CD4-positive, alpha-beta T cell treated with Interleukin-4 for 1 hour (primary cell): ENCODE data around the gene MCC.

Experiments used
- DNase-seq, 2 donors: peaks; one replicate each; pipeline ENCODE4 v3.0.0-alpha.2; 2020 to 2022

The MCC gene

GRCh38 chr5:113000466-113000865 is 487.8 kb downstream of the MCC start:
- DNase-seq: no peak

DNA sequence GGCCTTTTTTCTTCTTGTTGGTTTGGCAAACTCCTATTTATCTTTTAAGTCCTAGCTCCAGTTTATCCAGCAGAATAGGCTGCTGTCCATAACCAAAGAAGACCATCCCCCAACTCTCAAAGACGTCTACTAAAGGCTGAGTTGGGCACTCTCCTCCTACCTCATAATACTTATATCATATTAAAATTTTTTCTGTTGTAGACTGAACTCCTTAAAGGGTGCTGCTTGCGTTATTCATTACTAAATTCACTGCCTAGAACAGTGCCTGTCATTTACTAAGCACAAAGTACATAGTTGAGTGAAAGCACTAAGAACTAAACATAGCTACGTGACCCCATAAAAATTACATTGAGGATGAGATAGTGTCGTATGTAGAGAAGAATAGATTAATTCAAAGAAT is 490.0 kb downstream of the MCC start:
- no peak for DNase-seq

DNA sequence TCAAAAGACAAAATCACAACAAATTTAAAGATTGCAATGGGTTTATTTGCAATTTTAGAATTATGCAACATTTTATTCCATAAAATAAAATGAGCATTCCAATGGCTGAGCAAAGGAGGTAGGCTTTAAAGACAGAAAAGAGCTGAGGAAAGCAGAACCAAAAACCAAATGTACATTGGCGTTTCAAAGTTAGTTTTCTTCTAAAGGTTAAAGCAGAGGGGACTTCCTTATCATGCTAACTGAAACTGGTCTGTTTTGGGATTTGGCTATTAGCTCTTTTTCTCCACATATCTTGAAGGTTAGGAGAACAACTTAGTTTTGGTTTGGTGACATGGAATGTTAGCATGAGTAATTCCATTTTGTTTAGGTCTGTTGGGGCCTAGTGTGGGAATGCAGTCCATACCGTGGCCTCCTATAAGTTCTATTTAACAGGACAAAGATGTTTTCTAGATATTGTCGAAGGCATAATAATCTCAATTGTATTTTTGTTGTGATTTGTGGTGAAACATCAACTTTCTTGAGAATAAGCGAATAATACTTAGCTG is 491.4 kb downstream of the MCC start:
- DNase-seq: no peak

- peak; percentile 71 to 81 for DNase-seq
Measured at GRCh38 chr5:112995764-112996618, 492.3 kb downstream of the MCC start.

- DNase-seq: no peak
Measured at GRCh38 chr5:112986224-112986623, 502.0 kb downstream of the MCC start.

DNA sequence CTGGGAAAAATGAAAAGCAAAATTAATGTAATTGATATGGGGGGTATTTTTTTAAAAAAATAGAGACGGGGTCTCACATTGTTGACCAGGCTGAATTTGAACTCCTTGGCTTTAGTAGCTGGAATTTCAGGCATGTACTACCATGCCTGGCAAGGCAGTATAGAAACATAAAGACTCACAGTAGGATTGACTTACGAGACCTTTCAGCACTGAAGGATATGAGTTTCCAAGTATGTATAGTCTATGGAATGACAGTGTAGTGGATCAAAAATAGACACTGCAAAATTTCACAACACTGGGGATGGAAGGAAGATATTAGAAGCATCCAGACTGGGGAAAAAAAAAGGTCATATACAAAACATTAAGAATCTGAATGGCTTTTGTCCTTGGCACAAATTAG is 504.9 kb downstream of the MCC start:
- DNase-seq: no peak

- no peak for DNase-seq
Measured at GRCh38 chr5:112979723-112980122, 508.5 kb downstream of the MCC start.

DNA sequence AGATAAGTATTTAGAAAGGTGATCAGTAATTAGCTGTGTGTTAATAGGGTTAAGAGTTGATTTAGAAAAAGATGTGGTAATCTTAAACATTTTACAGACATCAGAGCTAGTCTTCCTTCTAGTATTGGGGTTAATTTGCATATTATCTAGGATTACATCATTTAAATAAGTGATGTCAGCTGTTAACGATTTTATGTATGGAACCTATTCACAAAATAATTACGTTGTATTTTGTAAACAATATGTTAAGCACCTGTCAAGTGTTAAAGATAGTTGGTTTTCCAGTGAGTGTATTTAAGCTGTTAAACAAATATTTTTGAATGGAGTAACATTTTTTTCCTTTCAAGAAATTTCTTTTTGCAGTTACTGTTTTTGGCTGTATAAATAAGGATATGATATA is 509.4 kb downstream of the MCC start:
- DNase-seq: peak in 1 of 2 donors; percentile 39

DNA sequence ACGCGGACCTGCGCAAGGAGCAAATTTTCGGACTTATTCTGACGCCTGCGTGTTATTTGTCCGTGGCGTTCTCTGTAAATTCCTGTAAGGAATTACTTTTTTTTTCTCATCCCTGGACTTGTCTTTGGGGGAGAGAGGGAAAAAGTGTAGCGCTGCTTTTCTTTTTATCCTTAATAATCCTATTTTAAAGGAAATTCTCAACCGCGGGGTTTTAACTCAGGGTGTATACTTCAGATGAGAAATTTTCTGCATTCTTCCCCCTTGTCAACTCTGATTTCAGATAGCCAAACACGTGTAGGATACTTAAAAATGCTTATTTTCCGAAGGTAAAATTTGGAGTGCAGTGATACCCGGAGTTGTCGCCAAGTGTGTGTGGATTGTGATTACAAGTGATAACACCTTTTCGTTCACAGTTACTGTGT is 510.8 kb downstream of the MCC start:
- DNase-seq: no peak

DNA sequence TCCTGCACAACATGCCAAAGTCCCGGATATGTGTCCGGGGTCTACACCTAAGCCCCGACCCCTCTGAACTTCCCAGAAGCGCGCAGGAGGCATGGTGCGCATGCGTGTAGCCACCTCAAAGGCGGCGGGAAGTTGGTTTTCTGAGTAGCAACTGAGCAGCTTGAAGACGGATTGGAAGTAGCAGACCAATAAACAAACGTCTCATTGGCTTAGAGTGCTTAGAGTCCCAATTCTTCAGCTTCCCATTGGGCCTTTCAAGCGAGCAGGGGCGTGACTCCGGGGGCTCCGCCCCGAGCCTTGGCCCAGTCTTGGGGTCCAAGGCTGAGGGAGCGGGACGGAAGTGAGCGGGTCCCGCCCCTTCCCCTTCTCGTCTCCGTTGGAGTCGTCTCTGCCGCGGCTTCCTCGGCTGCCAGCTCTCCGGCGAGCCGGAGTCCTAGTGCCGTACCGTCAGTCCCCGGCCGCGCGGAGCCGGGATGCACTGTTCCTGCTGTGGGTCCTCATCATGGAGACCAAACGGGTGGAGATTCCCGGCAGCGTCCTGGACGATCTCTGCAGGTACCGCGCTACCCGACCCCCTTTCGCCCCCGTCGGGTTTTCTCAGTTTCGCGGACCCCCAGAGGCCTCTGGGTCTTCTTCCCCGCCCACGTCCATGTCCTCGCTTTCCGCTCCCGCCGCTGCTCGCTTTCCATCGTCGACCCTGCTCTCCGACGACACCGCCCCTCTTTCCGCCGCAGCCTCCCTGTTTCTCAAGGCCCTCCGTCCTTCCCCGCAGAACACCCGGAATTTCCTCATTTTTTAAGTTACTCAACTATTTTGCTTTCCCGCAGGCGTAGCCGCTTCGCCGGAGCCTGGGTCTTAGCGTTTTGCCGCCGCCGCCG is 511.6 kb downstream of the MCC start, which contains the start of gene DCP2:
Gene DCP2 (plus strand): TSS at position 367 of the 878 bp plus-strand sequence. CDS start 136 bp downstream, at position 503.
- DNase-seq: peak; percentile 97 to 98

DNA sequence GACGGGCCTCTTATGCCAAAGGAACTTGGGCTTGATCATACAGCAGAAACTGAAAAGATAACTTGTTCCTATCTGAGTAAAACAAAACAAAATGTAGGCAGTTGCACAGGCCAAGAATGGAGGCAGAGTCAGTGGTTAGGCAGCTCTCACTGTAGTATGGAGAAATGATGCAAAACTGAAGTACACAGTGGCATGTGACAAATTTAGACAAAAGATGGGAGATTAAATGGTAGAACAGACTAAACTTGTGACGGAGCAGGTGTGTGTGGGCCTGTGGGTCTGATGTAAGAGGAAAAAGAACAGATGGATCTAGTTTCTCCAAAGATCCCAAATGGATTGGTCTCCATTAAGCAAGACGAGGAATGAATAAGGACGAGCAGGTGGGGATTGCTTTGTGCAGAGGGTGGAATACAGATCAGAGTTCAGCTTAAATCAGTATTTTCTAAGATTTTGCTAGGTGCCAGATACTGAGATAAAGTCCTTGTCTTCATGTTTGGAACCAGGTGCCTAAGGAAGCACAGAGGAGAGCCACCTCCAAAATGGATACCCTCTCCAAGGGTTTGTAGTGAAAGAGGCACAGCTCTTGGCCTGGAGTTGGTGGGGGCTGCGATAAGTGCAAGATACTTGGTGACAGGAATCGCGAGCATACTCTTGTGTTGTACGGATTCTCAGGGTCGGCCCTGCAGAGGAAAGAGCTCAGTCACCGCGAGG is 512.4 kb downstream of the MCC start:
- DNase-seq: no peak

- DNase-seq: no peak
Measured at GRCh38 chr5:112974901-112975300, 513.4 kb downstream of the MCC start.

DNA sequence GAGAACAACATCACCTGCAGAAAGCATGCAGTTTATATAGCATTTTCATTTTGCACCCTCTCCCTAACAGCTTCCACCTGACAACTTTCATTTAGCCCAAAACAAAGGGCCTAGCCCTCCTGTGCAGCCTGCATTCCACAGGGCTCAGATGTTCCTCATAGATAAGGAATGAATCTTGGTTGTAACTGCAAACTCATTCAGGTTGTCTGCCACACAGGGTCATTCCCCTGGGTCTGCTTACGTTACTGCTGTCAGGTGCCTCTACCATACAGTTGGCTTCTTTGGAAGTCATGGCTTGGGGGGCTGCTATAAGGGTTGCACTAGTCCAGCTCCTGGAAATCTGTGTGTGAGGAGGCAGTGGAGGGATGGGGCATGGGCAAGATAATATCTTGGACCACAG is 514.3 kb downstream of the MCC start:
- no peak for DNase-seq

DNA sequence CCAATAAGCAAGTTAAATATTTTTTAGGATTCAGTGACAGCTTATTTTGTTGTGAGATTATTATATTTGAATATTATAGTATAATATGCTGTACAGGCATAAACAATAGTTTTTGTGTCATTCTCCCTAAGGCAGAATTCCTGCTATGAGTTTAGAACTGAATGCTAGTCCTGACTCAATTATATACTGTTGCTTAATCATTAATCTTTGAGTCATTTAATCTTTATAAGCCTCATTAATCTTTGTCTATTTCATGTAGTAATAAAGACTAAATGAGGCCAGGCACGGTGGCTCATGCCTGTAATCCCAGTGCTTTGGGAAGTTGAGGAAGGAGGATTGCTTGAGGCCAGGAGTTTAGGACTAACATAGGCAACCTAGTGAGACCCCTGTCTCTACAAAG is 515.2 kb downstream of the MCC start:
- no peak for DNase-seq
